Adipocyte (in vitro differentiated cells): ENCODE results near the gene C16orf78.

ENCODE experiments used
- DNase-seq: peaks from one replicate; pipeline ENCODE4 v3.0.0-alpha.2; 2015; ENCODE audit warnings: low read depth
- H3K27me3 ChIP-seq: replicated peaks from 2 replicates; pipeline ENCODE4 v1.7.0; 2013; ENCODE audit warnings: mild to moderate bottlenecking, low read length, moderate library complexity; ENCODE audit not compliant: control insufficient read depth, insufficient read depth
- H3K36me3 ChIP-seq: 2 replicates; pipeline ENCODE4 v1.7.0; 2013; ENCODE audit warnings: low read length, mild to moderate bottlenecking, moderate library complexity; ENCODE audit not compliant: control insufficient read depth, insufficient read depth, severe bottlenecking
- H3K4me1 ChIP-seq: 2 replicates; pipeline ENCODE4 v1.7.0; 2013; ENCODE audit warnings: mild to moderate bottlenecking, low read length, moderate library complexity; ENCODE audit not compliant: control insufficient read depth, insufficient read depth
- H3K4me3 ChIP-seq: 2 replicates; pipeline ENCODE4 v1.7.0; 2013; ENCODE audit warnings: mild to moderate bottlenecking, low read length, moderate library complexity
- H3K9ac ChIP-seq: 2 replicates; pipeline ENCODE4 v1.7.0; 2013; ENCODE audit warnings: mild to moderate bottlenecking, low read length, moderate library complexity
- H3K9me3 ChIP-seq: 2 replicates; pipeline ENCODE4 v1.7.0; 2013; ENCODE audit warnings: mild to moderate bottlenecking, low read length, moderate library complexity; ENCODE audit not compliant: control insufficient read depth

C16orf78 gene

DNA sequence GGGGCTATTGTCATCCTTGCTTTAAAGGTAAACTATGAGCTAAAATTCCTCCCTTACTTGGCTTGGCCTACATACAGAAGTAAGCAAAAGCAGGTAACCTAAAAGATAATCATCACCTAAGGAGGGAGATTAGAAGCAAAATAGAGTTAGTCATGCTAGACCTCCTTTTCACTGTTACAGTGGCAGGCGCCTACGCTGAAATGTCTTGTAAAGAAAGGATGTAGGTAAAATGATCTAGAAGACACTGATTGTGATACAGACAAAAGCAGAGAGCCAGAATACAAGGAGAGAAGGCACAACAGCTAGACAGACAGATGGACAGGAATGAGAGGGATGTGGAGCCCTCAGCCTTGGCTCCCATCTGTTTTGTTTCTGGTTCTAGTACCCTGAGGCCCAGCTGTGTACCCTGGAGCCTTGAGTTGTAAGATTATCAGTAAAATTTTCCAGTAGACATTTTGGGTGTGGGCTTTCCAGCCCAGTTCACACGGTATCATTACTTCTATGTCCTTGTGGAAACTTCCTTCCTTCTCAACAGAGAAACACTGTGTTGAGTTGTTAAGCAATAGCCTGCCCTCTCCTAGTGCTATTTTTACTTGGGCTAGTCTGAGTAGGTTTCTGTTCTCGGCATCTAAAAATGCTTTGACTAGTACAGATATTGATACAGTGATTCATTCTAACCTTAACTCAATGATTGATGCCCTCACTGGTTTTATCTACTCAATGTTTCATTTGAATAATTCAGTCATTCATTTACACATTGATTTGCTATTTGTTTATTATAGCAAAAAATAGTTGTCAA is 7.7 kb upstream of the C16orf78 start:
- Histone ChIP-seq H3K9ac (no peak overlapping the region), H3K36me3 (no peaks in the 10 kb centered on the region), H3K4me1 (peaks cover 7% of the 10 kb centered on the region), H3K27me3 (peaks cover 8% of the 10 kb centered on the region), H3K4me3 (no peak overlapping the region), H3K9me3 (no peaks in the 10 kb centered on the region)
- no peak for DNase-seq

- Histone ChIP-seq H3K36me3 (no peaks in the 10 kb centered on the region), H3K4me1 (peaks cover 7% of the 10 kb centered on the region), H3K9ac (no peak overlapping the region), H3K4me3 (no peak overlapping the region), H3K27me3 (peaks cover 8% of the 10 kb centered on the region), H3K9me3 (no peaks in the 10 kb centered on the region)
- no peak for DNase-seq
These were observed 6.9 kb upstream of the C16orf78 start for GRCh38 chr16:49366669-49367068.

DNA sequence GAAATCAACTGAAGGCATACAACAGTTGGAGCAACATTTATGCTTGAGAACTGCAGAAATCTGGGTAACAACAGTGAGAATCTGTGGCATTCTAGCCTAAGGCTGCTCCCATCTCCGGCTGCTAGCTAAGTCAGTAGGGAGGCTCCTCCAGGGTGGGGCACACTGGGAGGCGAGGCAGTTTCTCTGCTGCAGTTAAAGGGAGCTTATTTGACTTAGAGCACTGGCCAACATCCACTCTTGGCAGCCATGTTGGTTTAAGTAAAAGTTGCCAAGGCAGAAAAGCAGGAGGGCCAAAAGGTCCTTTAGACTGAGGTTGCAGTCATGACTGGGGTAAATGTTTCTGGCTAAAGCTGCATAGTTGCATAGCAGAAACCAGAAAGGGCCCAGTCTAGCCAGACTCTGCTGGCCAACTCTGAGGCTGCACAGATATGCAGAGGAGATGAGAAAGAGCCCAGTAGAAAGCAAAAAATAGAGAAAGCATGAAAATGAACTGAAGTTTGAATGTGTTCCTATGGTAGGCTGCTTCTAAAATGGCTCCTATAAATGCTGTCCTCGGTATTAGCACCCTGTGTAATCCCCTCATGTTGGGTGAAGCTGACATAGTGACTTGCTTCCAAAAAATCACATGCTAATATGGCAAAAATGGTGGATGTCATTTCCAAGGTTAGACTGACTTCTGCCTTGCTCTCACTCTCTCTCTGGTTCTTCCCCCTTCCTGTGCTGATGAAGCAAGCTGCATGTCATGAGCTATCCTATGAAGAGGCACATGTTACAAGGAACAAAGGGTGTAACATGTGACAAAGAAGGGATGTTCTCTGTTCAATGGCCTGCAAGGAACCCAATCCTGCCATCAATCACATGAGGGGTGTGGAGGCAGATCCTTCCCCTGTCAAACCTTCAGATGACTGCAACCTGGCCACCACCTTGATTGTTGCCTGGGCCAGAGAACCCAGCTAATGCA is 3.7 kb upstream of the C16orf78 start:
- H3K9me3 ChIP-seq: no peaks in the 10 kb centered on the region
- no peak overlapping the region for H3K9ac ChIP-seq
- H3K27me3 ChIP-seq: no peaks in the 10 kb centered on the region
- H3K4me3 ChIP-seq: no peak overlapping the region
- peaks cover 7% of the 10 kb centered on the region for H3K4me1 ChIP-seq
- DNase-seq: no peak
- H3K36me3 ChIP-seq: no peaks in the 10 kb centered on the region

DNA sequence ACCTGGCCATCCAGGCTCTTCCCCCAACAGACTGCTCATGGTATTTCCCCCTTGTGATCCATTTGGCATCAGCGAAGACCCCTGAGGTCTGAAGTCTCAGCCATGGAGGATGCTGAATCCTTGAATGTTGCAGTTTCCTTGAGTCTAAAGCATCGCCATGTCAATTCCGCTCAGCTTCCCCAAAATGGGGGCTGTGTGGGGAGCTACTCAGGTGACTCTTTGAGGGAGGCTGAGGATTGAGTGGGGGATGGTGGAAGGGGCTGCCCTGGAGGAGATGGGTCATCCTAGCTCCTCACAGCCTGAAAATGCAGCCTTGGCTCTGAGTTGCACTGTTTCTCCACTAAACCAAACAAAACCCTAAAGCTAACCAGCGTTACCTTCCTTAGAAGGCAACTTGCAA is 2.6 kb downstream of the C16orf78 start:
- no peaks in the 10 kb centered on the region for H3K36me3 ChIP-seq
- no peak for DNase-seq
- no peaks in the 10 kb centered on the region for H3K9me3 ChIP-seq
- H3K4me1 ChIP-seq: no peaks in the 10 kb centered on the region
- H3K9ac ChIP-seq: no peak overlapping the region
- H3K27me3 ChIP-seq: peaks cover 8% of the 10 kb centered on the region
- H3K4me3 ChIP-seq: no peak overlapping the region

DNA sequence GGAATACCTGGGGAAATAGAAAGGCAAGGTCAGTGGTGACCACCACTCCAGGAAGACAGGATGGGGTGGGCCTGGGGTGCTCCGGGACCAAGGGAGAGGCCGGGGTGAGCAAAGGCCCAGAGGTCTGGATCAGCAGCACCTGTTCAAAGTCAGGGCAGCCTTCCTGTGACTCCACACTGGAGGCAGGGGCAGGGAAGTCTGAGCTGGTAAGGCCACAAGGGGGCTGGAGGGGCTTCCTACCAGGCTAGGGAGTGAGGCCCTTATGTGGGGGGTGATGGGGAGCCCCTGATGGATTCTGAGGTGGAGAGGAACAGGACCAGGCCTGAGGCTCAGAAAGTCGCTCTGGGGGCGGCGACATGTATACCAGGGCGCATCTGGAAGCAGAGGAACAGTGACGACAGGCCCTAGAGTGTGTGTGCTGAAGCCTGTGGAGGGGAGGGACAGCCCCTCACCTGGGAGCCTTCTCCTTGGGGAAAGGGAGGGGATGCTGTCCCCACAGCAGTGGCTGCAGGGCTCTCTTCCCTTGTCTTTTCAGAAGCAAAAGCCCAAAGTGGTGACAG is 3.7 kb downstream of the C16orf78 start:
- Histone ChIP-seq H3K4me3 (no peak overlapping the region), H3K27me3 (peaks cover 8% of the 10 kb centered on the region), H3K4me1 (no peaks in the 10 kb centered on the region), H3K9me3 (no peaks in the 10 kb centered on the region), H3K36me3 (no peaks in the 10 kb centered on the region), H3K9ac (no peak overlapping the region)
- DNase-seq: no peak

DNA sequence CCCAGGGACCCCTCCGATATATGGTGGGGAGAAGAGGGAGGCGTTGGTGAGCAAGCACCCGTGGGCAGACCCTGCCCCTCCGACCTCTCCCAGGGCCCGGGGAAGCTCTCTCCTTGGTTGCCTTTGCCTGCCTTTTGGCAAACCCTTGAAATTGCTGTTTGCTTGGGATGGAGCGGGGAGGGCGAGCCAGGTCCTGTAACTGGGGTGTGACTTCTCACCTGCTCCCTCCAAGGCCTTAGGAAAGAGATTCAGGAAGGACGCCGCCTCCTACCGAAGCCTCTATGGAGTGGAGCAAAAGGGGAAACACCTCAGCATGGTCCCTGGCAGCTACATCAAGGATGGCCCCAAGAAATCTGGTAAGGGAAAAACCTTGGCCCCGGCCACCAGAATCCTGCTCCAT is 4.6 kb downstream of the C16orf78 start:
- Histone ChIP-seq H3K36me3 (no peaks in the 10 kb centered on the region), H3K9ac (no peak overlapping the region), H3K9me3 (no peaks in the 10 kb centered on the region), H3K4me1 (no peaks in the 10 kb centered on the region), H3K27me3 (peaks cover 8% of the 10 kb centered on the region), H3K4me3 (no peak overlapping the region)
- no peak for DNase-seq

- Histone ChIP-seq H3K27me3 (peaks cover 8% of the 10 kb centered on the region), H3K4me3 (no peak overlapping the region), H3K4me1 (no peaks in the 10 kb centered on the region), H3K9ac (no peak overlapping the region), H3K9me3 (no peaks in the 10 kb centered on the region), H3K36me3 (no peaks in the 10 kb centered on the region)
- DNase-seq: no peak
These were observed 5.2 kb downstream of the C16orf78 start for GRCh38 chr16:49378816-49379215.

GRCh38 chr16:49382916-49383315 is 9.3 kb downstream of the C16orf78 start:
- peaks cover 10% of the 10 kb centered on the region for H3K9me3 ChIP-seq
- no peaks in the 10 kb centered on the region for H3K36me3 ChIP-seq
- H3K9ac ChIP-seq: no peak overlapping the region
- H3K27me3 ChIP-seq: peaks cover 5% of the 10 kb centered on the region
- no peak for DNase-seq
- no peak overlapping the region for H3K4me3 ChIP-seq
- no peaks in the 10 kb centered on the region for H3K4me1 ChIP-seq

GRCh38 chr16:49395021-49395420 is 21.4 kb downstream of the C16orf78 start:
- no peak overlapping the region for H3K9ac ChIP-seq
- no peaks in the 10 kb centered on the region for H3K36me3 ChIP-seq
- no peak overlapping the region for H3K4me3 ChIP-seq
- H3K27me3 ChIP-seq: peaks cover 20% of the 10 kb centered on the region
- no peak for DNase-seq
- H3K9me3 ChIP-seq: no peaks in the 10 kb centered on the region
- no peaks in the 10 kb centered on the region for H3K4me1 ChIP-seq

DNA sequence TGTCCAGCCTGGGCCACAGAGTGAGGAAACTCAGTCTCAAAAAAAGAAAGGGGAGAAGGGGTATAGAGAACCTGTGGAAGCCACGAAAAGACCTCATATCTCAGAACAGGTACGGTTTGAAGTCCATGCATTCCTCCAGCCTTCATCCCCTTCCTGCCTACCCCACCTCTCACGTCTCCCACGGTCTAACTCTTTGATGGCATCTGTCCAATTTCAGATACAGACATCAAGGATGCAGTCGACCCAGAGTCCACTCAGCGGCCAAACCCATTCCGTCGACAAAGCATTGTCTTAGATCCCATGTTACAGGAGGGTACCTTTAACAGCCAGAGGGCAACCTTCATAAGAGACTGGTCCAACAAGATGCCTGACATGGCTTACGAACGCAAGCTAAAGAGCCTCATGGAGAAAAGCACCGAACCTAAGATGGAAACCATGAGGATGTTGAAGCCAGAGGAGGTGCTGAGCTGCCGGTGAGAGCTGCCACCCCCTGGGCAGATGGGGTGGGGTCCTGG is 22.7 kb downstream of the C16orf78 start:
- Histone ChIP-seq H3K9ac (no peak overlapping the region), H3K36me3 (no peaks in the 10 kb centered on the region), H3K4me3 (no peak overlapping the region), H3K4me1 (no peaks in the 10 kb centered on the region), H3K9me3 (no peaks in the 10 kb centered on the region), H3K27me3 (peaks cover 12% of the 10 kb centered on the region)
- no peak for DNase-seq

- DNase-seq: no peak
- Histone ChIP-seq H3K9ac (no peak overlapping the region), H3K4me1 (no peaks in the 10 kb centered on the region), H3K36me3 (no peaks in the 10 kb centered on the region), H3K9me3 (peaks cover 10% of the 10 kb centered on the region), H3K4me3 (no peak overlapping the region), H3K27me3 (peaks cover 14% of the 10 kb centered on the region)
These were observed 25.2 kb downstream of the C16orf78 start for GRCh38 chr16:49398761-49399160.
